ENCODE data around the gene UCHL3. TPM values are rescaled to one million over a fixed set of nuclear protein-coding genes. Genes with fewer than 3 reads are reported as not detected.

The UCHL3 gene
- 38.9 and 46.6 TPM in 2 replicates for total RNA-seq

GRCh38 chr13:75549262-75550158 is at the start of gene UCHL3:
Gene UCHL3, plus strand, starts transcription at chr13:75549791. Its CDS starts 30 bp downstream, at chr13:75549821.
- no peaks in the 10 kb centered on the region for H3K27me3 Mint-ChIP-seq (ENCODE audit: insufficient read depth)
- H3K4me1 Mint-ChIP-seq (ENCODE audit: low read depth), result peaks cover 39% of the 10 kb centered on the region
- peak; percentile 95 for DNase-seq (ENCODE audit: low spot score)
- no peaks in the 10 kb centered on the region for H3K9me3 Mint-ChIP-seq
- H3K4me3 Mint-ChIP-seq, result peak within 1 kb of the TSS; percentile 99
- H3K36me3 Mint-ChIP-seq (ENCODE audit: low read depth), result peaks cover 19% of the 10 kb centered on the region
- intact Hi-C loops (cut with micrococcal nuclease), result loop anchor here (1.0 to 2.0 kb wide), 6 partner anchors 12 to 223 kb away; partner anchors contain the start of genes COMMD6, LMO7 and TBC1D4
- peak within 1 kb of the TSS; percentile 98 for H3K27ac Mint-ChIP-seq

- Mint-ChIP-seq H3K4me3 (no peak overlapping the region), H3K36me3 (ENCODE audit: low read depth) (no peaks in the 10 kb centered on the region), H3K4me1 (ENCODE audit: low read depth) (no peaks in the 10 kb centered on the region), H3K27ac (no peak overlapping the region), H3K9me3 (no peaks in the 10 kb centered on the region), H3K27me3 (ENCODE audit: insufficient read depth) (peaks cover under 1% of the 10 kb centered on the region)
- intact Hi-C loops (cut with micrococcal nuclease), result no loop called here
- DNase-seq (ENCODE audit: low spot score), result no peak
These were observed 44.3 kb upstream of the UCHL3 start for GRCh38 chr13:75505327-75505726.

- H3K27ac Mint-ChIP-seq, result no peak overlapping the region
- no peak for DNase-seq (ENCODE audit: low spot score)
- no peak overlapping the region for H3K4me3 Mint-ChIP-seq
- H3K4me1 Mint-ChIP-seq (ENCODE audit: low read depth), result no peaks in the 10 kb centered on the region
- H3K36me3 Mint-ChIP-seq (ENCODE audit: low read depth), result no peaks in the 10 kb centered on the region
- no peaks in the 10 kb centered on the region for H3K9me3 Mint-ChIP-seq
- peaks cover 2% of the 10 kb centered on the region for H3K27me3 Mint-ChIP-seq (ENCODE audit: insufficient read depth)
- intact Hi-C loops (cut with micrococcal nuclease), result no loop called here
These were observed 43.6 kb upstream of the UCHL3 start for GRCh38 chr13:75506018-75506417.

- intact Hi-C loops (cut with micrococcal nuclease), result no loop called here
- Mint-ChIP-seq H3K4me3 (no peak overlapping the region), H3K27me3 (ENCODE audit: insufficient read depth) (peaks cover 2% of the 10 kb centered on the region), H3K27ac (no peak overlapping the region), H3K36me3 (ENCODE audit: low read depth) (no peaks in the 10 kb centered on the region), H3K4me1 (ENCODE audit: low read depth) (peaks cover 4% of the 10 kb centered on the region), H3K9me3 (no peaks in the 10 kb centered on the region)
- no peak for DNase-seq (ENCODE audit: low spot score)
These were observed 42.3 kb upstream of the UCHL3 start for GRCh38 chr13:75507027-75508001.

GRCh38 chr13:75508002-75508548 is 41.5 kb upstream of the UCHL3 start:
- Mint-ChIP-seq H3K36me3 (ENCODE audit: low read depth) (no peaks in the 10 kb centered on the region), H3K27me3 (ENCODE audit: insufficient read depth) (peaks cover 2% of the 10 kb centered on the region), H3K27ac (no peak overlapping the region), H3K4me1 (ENCODE audit: low read depth) (peaks cover 5% of the 10 kb centered on the region), H3K4me3 (no peak overlapping the region), H3K9me3 (no peaks in the 10 kb centered on the region)
- no peak for DNase-seq (ENCODE audit: low spot score)
- intact Hi-C loops (cut with micrococcal nuclease), result no loop called here

- Mint-ChIP-seq H3K27me3 (ENCODE audit: insufficient read depth) (peaks cover 2% of the 10 kb centered on the region), H3K9me3 (no peaks in the 10 kb centered on the region), H3K4me1 (ENCODE audit: low read depth) (peaks cover 10% of the 10 kb centered on the region), H3K36me3 (ENCODE audit: low read depth) (no peaks in the 10 kb centered on the region), H3K4me3 (no peak overlapping the region), H3K27ac (no peak overlapping the region)
- intact Hi-C loops (cut with micrococcal nuclease), result no loop called here
- no peak for DNase-seq (ENCODE audit: low spot score)
These were observed 38.5 kb upstream of the UCHL3 start for GRCh38 chr13:75511051-75511625.

- Mint-ChIP-seq H3K27me3 (ENCODE audit: insufficient read depth) (peaks cover 2% of the 10 kb centered on the region), H3K9me3 (no peaks in the 10 kb centered on the region), H3K4me3 (no peak overlapping the region), H3K4me1 (ENCODE audit: low read depth) (peaks cover 10% of the 10 kb centered on the region), H3K36me3 (ENCODE audit: low read depth) (no peaks in the 10 kb centered on the region), H3K27ac (no peak overlapping the region)
- intact Hi-C loops (cut with micrococcal nuclease), result no loop called here
- DNase-seq (ENCODE audit: low spot score), result no peak
These were observed 37.3 kb upstream of the UCHL3 start for GRCh38 chr13:75512253-75512652.

GRCh38 chr13:75513271-75513670 is 36.3 kb upstream of the UCHL3 start:
- Mint-ChIP-seq H3K9me3 (peaks cover 4% of the 10 kb centered on the region), H3K27me3 (ENCODE audit: insufficient read depth) (peaks cover 2% of the 10 kb centered on the region), H3K36me3 (ENCODE audit: low read depth) (peaks cover 1% of the 10 kb centered on the region), H3K27ac (no peak overlapping the region), H3K4me1 (ENCODE audit: low read depth) (peaks cover 10% of the 10 kb centered on the region), H3K4me3 (no peak overlapping the region)
- intact Hi-C loops (cut with micrococcal nuclease), result no loop called here
- DNase-seq (ENCODE audit: low spot score), result no peak

GRCh38 chr13:75514080-75514995 is 35.3 kb upstream of the UCHL3 start:
- intact Hi-C loops (cut with micrococcal nuclease), result no loop called here
- peaks cover 10% of the 10 kb centered on the region for H3K4me1 Mint-ChIP-seq (ENCODE audit: low read depth)
- peaks cover 2% of the 10 kb centered on the region for H3K27me3 Mint-ChIP-seq (ENCODE audit: insufficient read depth)
- H3K4me3 Mint-ChIP-seq, result no peak overlapping the region
- DNase-seq (ENCODE audit: low spot score), result no peak
- peaks cover 1% of the 10 kb centered on the region for H3K36me3 Mint-ChIP-seq (ENCODE audit: low read depth)
- no peak overlapping the region for H3K27ac Mint-ChIP-seq
- H3K9me3 Mint-ChIP-seq, result peaks cover 4% of the 10 kb centered on the region

- no peaks in the 10 kb centered on the region for H3K27me3 Mint-ChIP-seq (ENCODE audit: insufficient read depth)
- no peak overlapping the region for H3K4me3 Mint-ChIP-seq
- peaks cover 1% of the 10 kb centered on the region for H3K36me3 Mint-ChIP-seq (ENCODE audit: low read depth)
- H3K4me1 Mint-ChIP-seq (ENCODE audit: low read depth), result peaks cover 5% of the 10 kb centered on the region
- intact Hi-C loops (cut with micrococcal nuclease), result no loop called here
- DNase-seq (ENCODE audit: low spot score), result no peak
- no peak overlapping the region for H3K27ac Mint-ChIP-seq
- peaks cover 7% of the 10 kb centered on the region for H3K9me3 Mint-ChIP-seq
These were observed 31.0 kb upstream of the UCHL3 start for GRCh38 chr13:75518439-75519088.

GRCh38 chr13:75521956-75522355 is 27.6 kb upstream of the UCHL3 start:
- no peaks in the 10 kb centered on the region for H3K27me3 Mint-ChIP-seq (ENCODE audit: insufficient read depth)
- no peak for DNase-seq (ENCODE audit: low spot score)
- H3K4me1 Mint-ChIP-seq (ENCODE audit: low read depth), result no peaks in the 10 kb centered on the region
- no peak overlapping the region for H3K4me3 Mint-ChIP-seq
- intact Hi-C loops (cut with micrococcal nuclease), result no loop called here
- peaks cover 7% of the 10 kb centered on the region for H3K9me3 Mint-ChIP-seq
- H3K36me3 Mint-ChIP-seq (ENCODE audit: low read depth), result peaks cover 15% of the 10 kb centered on the region
- no peak overlapping the region for H3K27ac Mint-ChIP-seq

Measured in activated T-helper 1 cell treated with anti-CD3 and anti-CD28 coated beads, Interleukin-12 subunit alpha, Interleukin-12 subunit beta, Interleukin-2, Interleukin-4 antibody, amounts not matched to agents 30 ng/mL and 10 ng/mL and 1 ng/mL, durations not matched to agents 14 hours and 24 hours and 36 hours (primary cell).